ENCODE measurements around the gene SUCLG2.

DNA sequence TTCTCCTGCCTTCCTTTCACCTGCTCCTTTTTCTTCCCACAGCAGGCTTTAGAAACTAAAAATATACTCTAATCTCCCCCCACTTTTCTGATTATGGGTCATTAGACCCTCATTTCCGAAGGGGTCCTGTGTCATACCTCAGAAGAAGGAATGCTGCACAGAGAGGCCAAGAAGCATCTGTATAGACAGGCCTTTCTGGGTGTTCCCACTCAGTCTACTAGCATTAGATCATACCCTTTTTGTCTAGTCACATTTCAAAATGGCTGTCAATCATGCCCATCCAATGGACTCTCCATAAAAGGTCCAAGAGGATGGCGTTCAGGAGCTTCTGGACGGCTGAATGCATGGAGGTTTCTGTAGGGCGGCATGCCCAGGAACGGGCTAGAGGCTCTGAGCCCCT, 192.2 kb downstream of the SUCLG2 start:
- TF ChIP-seq, protein P1, sequence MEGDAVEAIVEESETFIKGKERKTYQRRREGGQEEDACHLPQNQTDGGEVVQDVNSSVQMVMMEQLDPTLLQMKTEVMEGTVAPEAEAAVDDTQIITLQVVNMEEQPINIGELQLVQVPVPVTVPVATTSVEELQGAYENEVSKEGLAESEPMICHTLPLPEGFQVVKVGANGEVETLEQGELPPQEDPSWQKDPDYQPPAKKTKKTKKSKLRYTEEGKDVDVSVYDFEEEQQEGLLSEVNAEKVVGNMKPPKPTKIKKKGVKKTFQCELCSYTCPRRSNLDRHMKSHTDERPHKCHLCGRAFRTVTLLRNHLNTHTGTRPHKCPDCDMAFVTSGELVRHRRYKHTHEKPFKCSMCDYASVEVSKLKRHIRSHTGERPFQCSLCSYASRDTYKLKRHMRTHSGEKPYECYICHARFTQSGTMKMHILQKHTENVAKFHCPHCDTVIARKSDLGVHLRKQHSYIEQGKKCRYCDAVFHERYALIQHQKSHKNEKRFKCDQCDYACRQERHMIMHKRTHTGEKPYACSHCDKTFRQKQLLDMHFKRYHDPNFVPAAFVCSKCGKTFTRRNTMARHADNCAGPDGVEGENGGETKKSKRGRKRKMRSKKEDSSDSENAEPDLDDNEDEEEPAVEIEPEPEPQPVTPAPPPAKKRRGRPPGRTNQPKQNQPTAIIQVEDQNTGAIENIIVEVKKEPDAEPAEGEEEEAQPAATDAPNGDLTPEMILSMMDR (optimal IDR thresholded peaks at IDR 0.05 in 1 of 3, IDR thresholded peaks at IDR 0.05 in 1 of 3, conservative IDR thresholded peaks at IDR 0.05 in 1 of 3; ENCODE audit: extremely low read depth in 1 of 3, insufficient read depth in 2 of 3, low read length in 3 of 3) = no peak
- TF ChIP-seq EZH2 (IDR thresholded peaks at IDR 0.05; ENCODE audit: low read length) = no peak
